ENCODE data around the gene ACTR2.
"Not testable (repeated sequence)": the region's sequence is repeated elsewhere in the genome, so short reads cannot be mapped to it uniquely, and the experiment has no call there.

The ACTR2 gene

GRCh38 chr2:65313954-65314256, 86.3 kb downstream of the ACTR2 start:
- DNase-seq (ENCODE audit: low spot score), result no peak

GRCh38 chr2:65314801-65315441, 87.3 kb downstream of the ACTR2 start:
- no peak for DNase-seq (ENCODE audit: low spot score)

- no peak for DNase-seq (ENCODE audit: low spot score)
Observed at GRCh38 chr2:65316072-65316471, 88.4 kb downstream of the ACTR2 start.

- not testable (repeated sequence) for DNase-seq (ENCODE audit: low spot score)
Observed at GRCh38 chr2:65317351-65317750, 89.7 kb downstream of the ACTR2 start.

GRCh38 chr2:65317841-65318240, 90.2 kb downstream of the ACTR2 start:
- no peak for DNase-seq (ENCODE audit: low spot score)

- DNase-seq (ENCODE audit: low spot score), result no peak
Observed at GRCh38 chr2:65319072-65319673, 91.5 kb downstream of the ACTR2 start.

GRCh38 chr2:65319674-65320041, 92.0 kb downstream of the ACTR2 start:
- no peak for DNase-seq (ENCODE audit: low spot score)

- DNase-seq (ENCODE audit: low spot score), result peak; percentile 89
Observed at GRCh38 chr2:65320042-65320725, 92.6 kb downstream of the ACTR2 start.
